Measurements from ENCODE around the gene ARMC8.
A peak's percentile ranks its signal among the peaks of the same experiment; 100 is the strongest.

Gene ARMC8

GRCh38 chr3:138265745-138266144 lies 78.6 kb downstream of the ARMC8 start:
- no peak overlapping the region for H3K27ac ChIP-seq
- TF ChIP-seq CTCF (conservative IDR thresholded peaks at IDR 0.05) = no peak

- no peak overlapping the region for H3K27ac ChIP-seq
- TF ChIP-seq CTCF (conservative IDR thresholded peaks at IDR 0.05) = no peak
Observed at GRCh38 chr3:138267083-138267482, 80.0 kb downstream of the ARMC8 start.

- TF ChIP-seq CTCF (conservative IDR thresholded peaks at IDR 0.05) = peak; percentile 34; the same call in 1 of the 2 replicates
- no peak overlapping the region for H3K27ac ChIP-seq
Observed at GRCh38 chr3:138270245-138270644, 83.1 kb downstream of the ARMC8 start.

DNA sequence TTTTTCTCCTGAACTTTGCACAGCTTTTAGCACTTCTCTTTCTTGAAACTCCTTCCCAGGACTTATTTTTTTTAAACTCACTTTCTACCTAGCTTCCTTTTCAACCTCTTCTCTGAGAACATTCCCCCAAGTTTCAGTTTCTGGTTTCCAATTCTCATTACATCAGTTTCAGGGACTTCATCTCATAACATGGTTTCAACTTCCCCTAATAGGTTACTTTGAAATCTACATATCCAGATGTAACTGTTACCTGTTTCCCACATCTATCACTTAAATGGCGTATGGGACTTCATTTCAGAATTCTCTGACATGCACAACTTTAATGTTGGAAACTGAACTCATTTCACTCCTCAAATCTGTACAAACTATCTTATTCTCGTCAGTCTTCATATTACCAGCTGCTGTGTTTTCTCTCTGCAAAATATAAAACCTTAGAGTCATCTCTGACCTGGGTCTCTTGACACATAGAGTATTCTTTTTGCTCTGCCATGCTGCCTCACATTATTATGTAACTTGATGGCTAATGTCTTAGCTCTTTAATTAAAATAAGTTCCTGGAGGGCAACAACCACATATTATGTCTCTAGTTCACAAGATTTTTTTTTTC lies 84.2 kb downstream of the ARMC8 start:
- H3K27ac ChIP-seq = no peak overlapping the region
- TF ChIP-seq CTCF (conservative IDR thresholded peaks at IDR 0.05) = no peak

DNA sequence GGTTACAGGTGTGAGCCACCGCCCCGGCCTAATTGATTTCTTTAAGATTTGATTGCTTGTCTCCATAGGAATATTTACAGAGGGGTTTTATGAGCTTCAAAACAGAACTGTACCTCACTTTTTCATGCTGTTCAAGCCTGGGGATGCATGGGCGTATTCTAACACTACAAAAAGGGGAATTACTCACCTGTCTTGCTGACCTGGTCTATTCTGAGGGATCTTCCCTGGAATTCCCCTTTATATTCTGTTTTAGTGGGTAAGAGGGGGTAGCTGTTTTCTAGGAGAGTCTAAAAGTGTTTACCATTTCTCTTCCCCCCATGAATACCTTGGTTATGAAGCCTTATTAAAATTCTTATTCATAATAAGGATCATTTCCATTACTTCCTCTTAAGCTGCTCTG lies 94.5 kb downstream of the ARMC8 start:
- no peak for TF ChIP-seq CTCF (conservative IDR thresholded peaks at IDR 0.05)
- peak overlapping the region; percentile 58; the same call in 1 of the 2 replicates for H3K27ac ChIP-seq

- H3K27ac ChIP-seq = peak overlapping the region; percentile 58
- no peak for TF ChIP-seq CTCF (conservative IDR thresholded peaks at IDR 0.05)
Observed at GRCh38 chr3:138282836-138283235, 95.7 kb downstream of the ARMC8 start.

- no peak for TF ChIP-seq CTCF (conservative IDR thresholded peaks at IDR 0.05)
- peak overlapping the region; percentile 58; the same call in 1 of the 2 replicates for H3K27ac ChIP-seq
Observed at GRCh38 chr3:138284079-138284478, 97.0 kb downstream of the ARMC8 start.

Measured in VCaP (cell line).